ENCODE measurements around the gene PATL1. TPM values are rescaled to one million over a fixed set of nuclear protein-coding genes. Genes with fewer than 3 reads are reported as not detected.
A peak's percentile ranks its signal among the peaks of the same experiment; 100 is the strongest.

The PATL1 gene
- total RNA-seq, 1 donor, result 19.1 TPM

DNA sequence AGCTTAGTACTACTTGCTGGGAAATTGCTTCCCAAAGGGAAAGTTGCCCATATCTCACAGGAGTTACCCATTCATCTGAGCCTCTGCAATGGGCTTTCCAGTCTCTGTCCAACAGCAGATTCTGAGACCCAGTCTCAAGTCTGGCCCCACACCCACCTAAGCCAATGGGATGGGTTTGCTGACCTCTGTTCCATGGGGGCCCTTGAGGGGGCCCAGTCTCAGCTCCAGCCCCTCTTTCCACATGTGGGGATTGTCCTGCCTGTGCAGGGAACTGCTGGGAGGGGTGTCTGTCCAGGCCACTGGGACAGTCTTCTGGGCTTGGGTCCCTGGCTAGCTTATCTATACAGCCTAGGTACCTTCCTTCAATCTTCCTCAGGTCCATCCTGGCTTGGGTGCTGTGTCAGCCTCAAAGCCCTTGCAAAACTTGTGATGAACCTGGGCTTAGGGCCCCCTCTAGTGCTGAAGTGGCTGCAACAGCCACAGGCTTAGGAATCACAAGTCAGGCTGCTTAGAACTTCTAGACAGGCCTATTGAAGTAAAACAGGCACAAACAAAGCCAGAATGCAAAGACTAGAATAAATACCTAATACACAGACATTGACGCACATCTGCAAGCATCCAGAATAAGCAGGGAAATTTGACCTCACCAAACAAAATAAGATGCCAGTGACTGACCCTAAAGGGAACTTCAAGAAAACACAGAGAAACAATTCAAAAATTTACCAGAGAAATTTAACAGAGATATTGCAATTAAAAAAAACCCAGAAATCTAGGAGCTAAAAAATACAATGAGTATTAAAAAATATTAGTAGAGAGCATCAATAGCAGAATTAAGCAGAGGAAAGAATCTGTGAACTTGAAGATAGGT is 11.7 kb upstream of the PATL1 start:
- TF ChIP-seq CTCF (IDR thresholded peaks at IDR 0.05; ENCODE audit: insufficient read depth, low read length), result peak; percentile 91
- DNase-seq (ENCODE audit: low read depth), result peak; percentile 87
- H3K4me3 ChIP-seq (ENCODE audit: low read depth, low read length), result no peak overlapping the region

DNA sequence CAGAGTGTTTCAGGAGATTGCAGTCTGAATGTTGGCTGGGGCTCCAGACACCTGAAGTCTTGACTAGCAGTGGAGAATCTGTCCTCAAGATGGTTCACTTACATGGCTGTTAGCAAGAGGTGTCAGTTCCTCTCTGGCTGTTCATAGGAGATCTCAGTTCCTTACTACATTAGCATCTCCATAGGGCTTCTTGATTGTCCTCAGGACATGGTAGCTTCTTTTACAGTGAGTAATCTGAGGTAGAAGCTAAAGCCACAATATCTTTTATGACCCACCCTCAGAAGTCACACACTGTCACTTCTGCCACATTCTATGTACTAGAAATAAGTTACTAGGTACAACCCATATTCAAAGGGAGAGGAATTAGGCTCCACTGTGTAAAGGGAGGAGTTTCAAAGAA is 10.5 kb upstream of the PATL1 start:
- TF ChIP-seq CTCF (IDR thresholded peaks at IDR 0.05; ENCODE audit: insufficient read depth, low read length), result no peak
- H3K4me3 ChIP-seq (ENCODE audit: low read depth, low read length), result no peak overlapping the region
- DNase-seq (ENCODE audit: low read depth), result no peak

GRCh38 chr11:59678813-59679165 is 10.0 kb upstream of the PATL1 start:
- no peak overlapping the region for H3K4me3 ChIP-seq (ENCODE audit: low read depth, low read length)
- TF ChIP-seq CTCF (IDR thresholded peaks at IDR 0.05; ENCODE audit: insufficient read depth, low read length), result no peak
- DNase-seq (ENCODE audit: low read depth), result no peak

DNA sequence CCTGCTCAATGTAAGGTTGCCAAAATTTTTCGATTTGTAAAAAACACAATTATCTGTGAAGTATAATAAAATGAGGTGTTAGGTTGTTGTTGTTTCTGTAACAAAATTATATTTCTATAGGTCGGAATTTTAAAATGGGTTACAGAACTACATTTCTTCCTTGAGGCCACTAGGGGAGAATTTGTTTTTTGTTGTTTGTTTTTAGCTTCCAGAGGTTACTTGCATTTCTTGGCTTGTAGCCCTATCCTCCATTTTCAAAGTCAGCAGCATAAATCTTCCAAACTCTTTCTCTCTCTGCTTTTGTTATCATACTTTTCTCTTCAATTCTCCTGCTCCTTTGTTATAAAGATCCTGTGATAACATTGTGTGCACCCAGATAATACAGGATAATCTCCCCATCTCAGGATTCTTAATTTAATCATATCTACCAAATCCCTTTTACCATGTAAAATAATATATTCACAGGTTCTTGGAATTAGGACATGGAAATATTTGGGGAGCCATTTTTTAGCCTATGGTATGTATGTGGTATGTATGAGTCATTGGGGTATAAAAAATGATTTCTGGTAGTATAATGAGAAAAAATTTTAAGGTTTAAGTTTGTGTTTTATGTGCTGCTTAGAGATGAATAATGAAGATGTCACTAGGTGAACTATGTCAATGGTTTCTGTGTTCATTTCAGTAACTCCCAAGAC is 9.4 kb upstream of the PATL1 start:
- no peak overlapping the region for H3K4me3 ChIP-seq (ENCODE audit: low read depth, low read length)
- peak; percentile 31 for TF ChIP-seq CTCF (IDR thresholded peaks at IDR 0.05; ENCODE audit: insufficient read depth, low read length)
- no peak for DNase-seq (ENCODE audit: low read depth)

- TF ChIP-seq CTCF (IDR thresholded peaks at IDR 0.05; ENCODE audit: insufficient read depth, low read length), result no peak
- no peak overlapping the region for H3K4me3 ChIP-seq (ENCODE audit: low read depth, low read length)
- no peak for DNase-seq (ENCODE audit: low read depth)
These were observed 7.4 kb upstream of the PATL1 start for GRCh38 chr11:59676205-59676604.

- DNase-seq (ENCODE audit: low read depth), result no peak
- no peak overlapping the region for H3K4me3 ChIP-seq (ENCODE audit: low read depth, low read length)
- TF ChIP-seq CTCF (IDR thresholded peaks at IDR 0.05; ENCODE audit: insufficient read depth, low read length), result no peak
These were observed 5.5 kb upstream of the PATL1 start for GRCh38 chr11:59674291-59674690.
